IPS DF 4.7 (cell line): ENCODE data around the gene OR13C5.

Experiments used
- DNase-seq: peaks from one replicate; pipeline ENCODE4 v3.0.0-alpha.2; 2013; ENCODE audit warnings: low spot score; ENCODE audit errors: extremely low read depth

Gene OR13C5

DNA sequence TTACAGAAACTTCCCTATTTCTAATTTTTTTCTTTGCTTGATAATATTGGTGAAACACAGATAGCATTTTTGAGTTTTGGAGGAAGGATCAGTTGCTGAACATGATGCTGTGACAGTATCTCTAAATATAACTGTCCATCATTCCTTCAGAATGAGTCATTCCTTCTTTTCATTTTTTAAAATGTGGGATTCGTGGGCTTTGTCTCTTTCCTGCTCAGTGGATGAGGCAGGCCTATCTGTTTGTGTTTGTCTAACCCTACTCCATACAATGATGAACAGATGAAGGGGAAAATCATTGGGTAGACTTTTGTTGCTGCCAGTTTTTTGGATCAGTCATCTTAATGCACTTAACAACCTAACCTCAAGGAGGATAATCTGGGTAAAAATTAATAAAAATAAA is 46.0 kb downstream of the OR13C5 start:
- no peak for DNase-seq
